HG03196 (cell line): ENCODE results near the gene GRK1.
"Not testable (repeated sequence)": the region's sequence is repeated elsewhere in the genome, so short reads cannot be mapped to it uniquely, and the experiment has no call there.

Source experiments
- ATAC-seq: cut with Tn5 transposase; IDR thresholded peaks from one replicate; pipeline ENCODE4 v1.9.1; 2021; ENCODE audit not compliant: unreplicated experiment

Gene GRK1

GRCh38 chr13:113666951-113667701 lies at the start of gene GRK1:
Gene GRK1 (plus strand): TSS chr13:113667219. CDS start chr13:113667387, 168 bp downstream.
- ATAC-seq, result no peak

- ATAC-seq, result no peak
Observed at GRCh38 chr13:113617961-113618360, 49.1 kb upstream of the GRK1 start.

- ATAC-seq, result no peak
Observed at GRCh38 chr13:113618455-113618854, 48.6 kb upstream of the GRK1 start.

- ATAC-seq, result no peak
Observed at GRCh38 chr13:113620036-113620796, 46.8 kb upstream of the GRK1 start.

GRCh38 chr13:113621046-113621445 lies 46.0 kb upstream of the GRK1 start:
- ATAC-seq, result no peak

- not testable (repeated sequence) for ATAC-seq
Observed at GRCh38 chr13:113621498-113621897, 45.5 kb upstream of the GRK1 start.

DNA sequence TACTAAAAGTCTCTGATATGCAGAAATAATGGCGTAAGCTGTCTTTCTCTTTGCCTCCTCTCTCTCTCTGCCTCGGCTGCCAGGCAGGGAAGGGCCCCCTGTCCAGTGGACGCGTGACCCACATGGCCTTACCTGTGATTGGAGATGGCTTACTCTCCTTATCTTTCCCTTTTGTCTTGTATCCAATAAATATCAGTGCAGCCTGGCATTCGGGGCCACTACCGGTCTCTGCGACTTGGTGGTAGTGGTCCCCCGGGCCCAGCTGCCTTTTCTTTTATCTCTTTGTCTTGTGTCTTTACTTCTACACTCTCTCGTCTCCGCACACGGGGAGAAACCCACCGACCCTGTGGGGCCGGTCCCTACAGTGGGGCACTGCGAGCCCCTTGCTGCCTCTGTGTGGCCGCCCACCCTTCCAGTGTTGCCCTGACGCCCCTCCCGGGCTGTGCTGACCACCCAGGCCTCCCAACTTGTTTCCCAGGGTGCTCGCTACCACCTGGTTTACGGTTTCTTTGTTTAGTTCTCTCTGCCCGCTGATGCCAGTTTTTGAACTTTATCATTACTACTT lies 45.0 kb upstream of the GRK1 start:
- ATAC-seq, result not testable (repeated sequence)

- ATAC-seq, result no peak
Observed at GRCh38 chr13:113622791-113623490, 44.1 kb upstream of the GRK1 start.

DNA sequence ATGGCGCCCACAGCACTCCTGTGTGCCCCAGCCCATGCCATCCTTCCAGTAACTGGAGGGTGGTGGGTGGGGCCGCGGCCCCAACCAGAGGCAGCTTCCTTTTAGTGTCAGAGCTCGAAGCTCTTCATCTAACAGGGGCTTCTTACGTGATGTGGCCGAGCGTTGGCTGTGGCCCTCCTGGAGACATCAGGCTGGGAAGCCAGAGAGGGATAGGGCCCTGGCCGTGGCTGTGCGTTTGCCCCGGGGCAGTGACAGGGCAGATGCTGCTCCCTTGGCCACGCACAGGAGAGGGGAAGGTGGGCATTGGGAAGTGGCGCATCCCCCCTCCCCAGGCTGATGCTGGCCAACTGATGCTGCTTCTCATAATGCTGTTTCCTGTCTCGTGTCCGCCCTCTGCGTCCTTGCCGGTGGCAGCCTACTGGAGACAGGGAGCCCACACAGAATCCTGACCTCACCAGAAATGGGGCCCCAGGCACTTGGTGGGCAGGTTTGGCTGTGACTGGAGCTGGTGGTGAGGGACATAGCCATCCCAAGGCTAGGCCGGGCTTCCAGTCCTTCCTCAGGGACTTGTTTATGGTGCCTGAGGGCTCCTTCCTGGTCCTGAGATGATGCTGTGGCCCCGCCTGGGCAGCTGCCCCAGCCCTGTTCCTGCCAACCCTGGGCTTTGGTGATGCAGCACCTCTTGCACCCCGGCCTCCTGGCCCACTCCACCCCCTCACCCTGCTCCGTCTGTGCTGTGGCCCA lies 43.4 kb upstream of the GRK1 start:
- ATAC-seq, result no peak

GRCh38 chr13:113624235-113624587 lies 42.8 kb upstream of the GRK1 start:
- ATAC-seq, result no peak

DNA sequence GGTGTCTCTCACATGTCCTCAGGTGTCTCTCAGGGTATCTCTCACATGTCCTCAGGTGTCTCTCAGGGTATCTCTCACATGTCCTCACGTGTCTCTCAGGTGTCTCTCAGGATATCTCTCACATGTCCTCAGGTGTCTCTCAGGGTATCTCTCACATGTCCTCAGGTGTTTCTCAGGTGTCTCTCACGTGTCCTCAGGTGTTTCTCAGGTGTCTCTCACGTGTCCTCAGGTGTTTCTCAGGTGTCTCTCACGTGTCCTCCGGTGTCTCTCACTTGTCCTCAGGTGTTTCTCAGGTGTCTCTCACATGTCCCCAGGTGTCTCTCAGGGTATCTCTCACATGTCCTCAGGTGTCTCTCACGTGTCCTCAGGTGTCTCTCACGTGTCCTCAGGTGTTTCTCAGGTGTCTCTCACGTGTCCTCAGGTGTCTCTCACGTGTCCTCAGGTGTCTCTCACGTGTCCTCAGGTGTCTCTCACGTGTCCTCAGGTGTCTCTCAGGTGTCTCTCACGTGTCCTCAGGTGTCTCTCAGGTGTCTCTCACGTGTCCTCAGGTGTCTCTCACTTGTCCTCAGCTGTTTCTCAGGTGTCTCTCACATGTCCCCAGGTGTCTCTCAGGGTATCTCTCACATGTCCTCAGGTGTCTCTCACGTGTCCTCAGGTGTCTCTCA lies 42.2 kb upstream of the GRK1 start:
- ATAC-seq, result not testable (repeated sequence)

DNA sequence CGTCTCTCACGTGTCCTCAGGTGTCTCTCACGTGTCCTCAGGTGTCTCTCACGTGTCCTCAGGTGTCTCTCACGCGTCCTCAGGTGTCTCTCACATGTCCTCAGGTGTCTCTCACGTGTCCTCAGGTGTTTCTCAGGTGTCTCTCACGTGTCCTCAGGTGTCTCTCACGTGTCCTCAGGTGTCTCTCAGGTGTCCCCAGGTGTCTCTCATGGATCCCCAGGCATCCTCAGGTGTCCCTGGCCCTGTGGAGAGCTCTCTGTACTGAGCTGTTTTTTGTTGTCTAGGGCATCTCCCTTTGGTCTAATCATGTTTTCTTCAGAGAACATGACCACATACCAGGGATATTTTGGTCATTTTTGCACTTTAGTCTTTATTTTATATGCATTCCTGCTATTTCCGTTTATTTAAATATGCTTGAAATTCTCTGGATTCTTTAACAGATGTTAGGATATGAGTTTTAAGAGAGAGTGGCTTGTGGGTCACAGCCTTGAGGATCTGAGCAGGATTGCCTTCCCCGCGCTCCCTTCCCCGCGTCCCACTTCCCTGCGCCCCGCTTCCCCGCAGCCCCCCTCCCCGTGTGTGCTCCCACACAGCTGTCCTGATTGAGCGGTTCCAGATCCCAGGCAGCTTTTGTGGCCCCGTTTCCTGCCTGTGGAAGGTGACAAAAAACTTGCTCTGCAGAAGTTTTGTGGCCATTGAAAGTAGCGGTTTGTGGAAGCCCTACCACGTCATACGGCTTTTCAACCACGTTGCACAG lies 40.9 kb upstream of the GRK1 start:
- no peak for ATAC-seq

DNA sequence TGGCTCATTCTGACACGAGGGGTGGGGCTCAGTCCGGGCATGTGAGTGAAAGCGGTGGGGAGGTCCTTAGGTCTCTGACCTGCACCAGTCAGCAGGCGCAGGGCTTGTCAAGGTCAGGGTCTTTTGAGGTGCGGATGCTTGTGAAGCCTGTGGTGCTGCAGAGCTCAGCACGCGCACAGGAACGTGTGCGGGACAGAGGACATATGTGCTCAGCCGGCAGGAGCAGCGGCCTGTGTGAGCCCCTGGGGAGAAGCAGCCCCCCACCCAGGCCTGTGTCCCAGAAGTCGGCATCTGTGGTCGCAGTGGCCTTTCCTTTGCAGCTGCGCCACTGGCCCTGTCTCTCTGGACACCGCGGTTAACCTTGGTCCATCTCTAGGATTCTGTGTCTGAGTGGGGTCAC lies 39.9 kb upstream of the GRK1 start:
- ATAC-seq, result no peak

DNA sequence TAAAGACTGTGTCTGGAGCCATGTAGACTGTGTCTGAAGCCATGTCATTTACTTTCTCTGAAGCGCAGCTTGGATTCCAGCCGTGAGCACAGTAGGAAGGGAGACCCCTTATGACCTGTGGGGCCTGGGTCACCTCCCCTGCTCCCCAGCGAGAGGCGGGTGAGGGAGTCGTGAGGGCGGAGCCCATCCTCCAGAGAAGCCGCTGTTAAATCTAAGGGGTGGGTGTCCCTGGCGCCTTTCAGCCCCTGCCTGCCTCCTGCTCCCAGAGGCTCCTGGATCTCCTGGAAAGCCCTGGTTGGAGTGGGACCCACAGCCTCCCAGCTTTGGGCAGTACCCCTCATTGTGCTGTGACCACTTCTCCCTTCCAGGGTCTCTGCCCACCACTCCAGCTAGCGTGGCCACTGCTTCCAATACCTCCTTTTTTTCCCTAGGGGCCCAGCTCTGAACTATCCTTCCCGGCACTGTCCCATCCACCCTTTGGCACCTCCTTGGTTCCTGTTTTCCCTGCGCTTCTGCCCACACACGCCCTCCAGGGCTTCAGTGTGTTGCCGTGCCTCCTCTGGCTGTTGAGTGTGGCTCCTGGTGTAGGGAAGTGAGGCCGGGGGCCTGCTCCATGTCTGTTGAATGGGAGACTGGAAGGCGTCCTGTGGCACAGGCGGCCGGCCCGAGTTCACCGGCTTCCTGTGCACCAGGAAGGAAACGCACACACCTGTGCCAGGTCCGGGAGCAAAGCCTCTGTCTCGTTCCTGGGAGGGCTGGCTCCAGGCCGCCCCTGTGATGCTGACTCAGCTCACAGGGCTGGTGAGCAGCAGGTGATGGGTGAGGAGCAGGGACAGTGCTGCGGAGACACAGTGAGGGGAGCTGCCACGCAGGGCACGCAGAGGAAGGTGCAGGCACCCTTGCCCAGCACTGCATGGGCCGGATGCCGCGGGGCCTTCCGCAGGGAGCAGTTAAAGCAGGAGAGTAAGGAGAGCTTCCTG lies 38.4 kb upstream of the GRK1 start:
- ATAC-seq, result no peak

DNA sequence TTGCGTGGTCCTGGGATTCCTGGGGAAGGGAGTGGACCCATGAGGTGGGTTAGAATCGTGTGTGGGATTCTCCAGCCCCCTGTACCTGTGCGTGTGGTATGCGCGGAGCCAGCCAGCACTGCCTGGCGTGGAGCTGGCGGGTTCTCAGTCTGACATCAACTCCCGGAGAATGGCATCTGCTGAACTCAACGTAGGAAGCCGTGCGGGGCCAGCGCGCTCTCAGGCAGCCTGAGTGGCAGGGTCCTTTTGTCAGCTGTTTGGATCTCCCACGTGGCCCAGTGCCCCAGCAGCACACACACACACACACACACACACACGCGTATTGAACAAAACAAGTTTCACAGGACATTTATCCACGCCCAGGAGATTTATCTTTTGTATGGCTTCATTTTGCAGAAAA lies 37.2 kb upstream of the GRK1 start:
- ATAC-seq, result no peak

- no peak for ATAC-seq
Observed at GRCh38 chr13:113630296-113630695, 36.7 kb upstream of the GRK1 start.

- no peak for ATAC-seq
Observed at GRCh38 chr13:113630804-113631203, 36.2 kb upstream of the GRK1 start.

GRCh38 chr13:113631341-113632095 lies 35.5 kb upstream of the GRK1 start:
- no peak for ATAC-seq
